HepG2 (cell line): ENCODE measurements around the gene TBC1D24. TPM values are rescaled to one million over a fixed set of nuclear protein-coding genes. Genes with fewer than 3 reads are reported as not detected.

Experiments used
- ATAC-seq: fragments of 200-7000 bp; cut with Tn5 transposase; 3 replicates; pipeline ENCODE4 v1.9.1; 2020; ENCODE audit warnings: mild to moderate bottlenecking, moderate library complexity
- BruUV-seq: library from RNA; stranded (reverse); fragments of 400-500 nt; replicated peaks from 2 replicates; lab custom pipeline; 2021; lab: Mats Ljungman, UMichigan
- CTCF ChIA-PET: fragments of 300-600 bp; formaldehyde crosslinking; extraction: SDS; loops from one replicate; lab custom pipeline; 2021; ENCODE audit warnings: low total read pairs, inconsistent platforms, low intra/inter-chr PET ratio; lab: Yijun Ruan, JAX
- POLR2A ChIA-PET: fragments of 350-600 bp; sonication (Branson Sonifier 250); formaldehyde crosslinking; loops from one replicate; lab custom pipeline; 2020; ENCODE audit warnings: antibody characterized with exemption, inconsistent platforms; lab: Yijun Ruan, JAX
- DNase-seq: peaks from one replicate; pipeline ENCODE4 v3.0.0-alpha.2; 2015; ENCODE audit warnings: low spot score
- FAIRE-seq: peaks from 3 replicates; lab custom pipeline; 2011; peaks lifted over from hg19 to GRCh38; lab: Jason Lieb, UNC
- H2AFZ ChIP-seq: one replicate; pipeline ENCODE4 v1.6.1; 2011; ENCODE audit warnings: low read length, inconsistent platforms
- H3K27ac ChIP-seq: fragments of 300-600 bp; 3 replicates; pipeline ENCODE4 v1.8.0; 2011; ENCODE audit warnings: mixed run types, mild to moderate bottlenecking, mixed read lengths, low read length, inconsistent platforms; ENCODE audit not compliant: insufficient read depth; ENCODE audit errors: extremely low read length
- H3K27me3 ChIP-seq, 2 experiments: fragments of 200-600 bp in 1 of 2; 2 replicates in 1 of 2; 3 replicates in 1 of 2; pipeline versions ENCODE4 v1.6.0 to v1.8.0; 2011; ENCODE audit warnings: low read length in 2 of 2, mild to moderate bottlenecking in 2 of 2, moderate library complexity in 2 of 2, inconsistent platforms in 1 of 2; ENCODE audit not compliant: insufficient read depth in 2 of 2, control insufficient read depth in 1 of 2
- H3K36me3 ChIP-seq, 2 experiments: fragments of 200-600 bp in 1 of 2; replicated peaks in 1 of 2; 2 replicates in 1 of 2; 3 replicates in 1 of 2; pipeline versions ENCODE4 v1.5.1 to v1.8.0; 2011; ENCODE audit warnings: low read length in 2 of 2, inconsistent platforms in 1 of 2; ENCODE audit not compliant: insufficient read depth in 2 of 2, control insufficient read depth in 1 of 2
- H3K4me1 ChIP-seq: 2 replicates; pipeline ENCODE4 v1.5.1; 2012; ENCODE audit warnings: low read length, inconsistent platforms; ENCODE audit not compliant: insufficient read depth
- H3K4me2 ChIP-seq: 2 replicates; pipeline ENCODE4 v1.6.0; 2011; ENCODE audit warnings: low read depth, low read length, inconsistent platforms
- H3K4me3 ChIP-seq, 3 experiments: fragments of 200-600 bp in 1 of 3; sonication (generic), shearing (Covaris generic) in 1 of 3; replicated peaks in 1 of 3; 2 replicates each; pipeline ENCODE4 v1.5.1; 2011 to 2016; ENCODE audit warnings: low read length in 3 of 3, inconsistent platforms in 2 of 3, low read depth in 2 of 3, mild to moderate bottlenecking in 2 of 3, control low read depth in 1 of 3, mixed read lengths in 1 of 3; ENCODE audit not compliant: insufficient read depth in 1 of 3
- H3K79me2 ChIP-seq: one replicate; pipeline ENCODE4 v1.6.1; 2011; ENCODE audit warnings: low read length, inconsistent platforms; ENCODE audit not compliant: insufficient read depth
- H3K9ac ChIP-seq: 2 replicates; pipeline ENCODE4 v1.6.0; 2011; ENCODE audit warnings: mild to moderate bottlenecking, low read depth, low read length, inconsistent platforms; ENCODE audit not compliant: insufficient read depth
- H3K9me3 ChIP-seq: 2 replicates; pipeline ENCODE4 v1.5.1; 2012; ENCODE audit warnings: mild to moderate bottlenecking, low read length
- H4K20me1 ChIP-seq: 2 replicates; pipeline ENCODE4 v1.6.0; 2011; ENCODE audit warnings: inconsistent platforms, mild to moderate bottlenecking, low read length, moderate library complexity; ENCODE audit not compliant: insufficient read depth
- FOSL1 ChIP-seq: sonication (generic); formaldehyde crosslinking; IDR thresholded peaks from 2 replicates; pipeline ENCODE4 v1.9.0; 2021; ENCODE audit warnings: missing genetic modification reagents, borderline replicate concordance
- HNF4G ChIP-seq, 2 experiments: sonication (generic) in 1 of 2; formaldehyde crosslinking in 1 of 2; IDR thresholded peaks; 2 replicates each; pipeline versions ENCODE4 v1.4.0 to v1.6.1; 2011 to 2020; ENCODE audit warnings: borderline replicate concordance in 2 of 2, low read depth in 2 of 2, mild to moderate bottlenecking in 2 of 2, low read length in 1 of 2, missing genetic modification reagents in 1 of 2, moderate library complexity in 1 of 2
- IKZF1 ChIP-seq: fragments of 450-650 bp; IDR thresholded peaks from 2 replicates; pipeline ENCODE4 v1.7.1; 2016
- MAZ ChIP-seq, 2 experiments: sonication (generic) in 1 of 2; formaldehyde crosslinking in 1 of 2; IDR thresholded peaks; 2 replicates each; pipeline versions ENCODE4 v1.5.0 to v1.6.1; 2012 to 2020; ENCODE audit warnings: low read depth in 2 of 2, mild to moderate bottlenecking in 2 of 2, borderline replicate concordance in 1 of 2, improper control_type of control experiment in 1 of 2, low read length in 1 of 2, missing genetic modification reagents in 1 of 2, moderate library complexity in 1 of 2
- MBNL3 ChIP-seq: fragments of 250-450 bp; sonication (Bioruptor Pico); conservative IDR thresholded peaks from 2 replicates; pipeline ENCODE4 v1.8.0; 2022; ENCODE audit warnings: mild to moderate bottlenecking, inconsistent platforms
- NR1H2 ChIP-seq: sonication (generic); formaldehyde crosslinking; IDR thresholded peaks from 2 replicates; pipeline ENCODE4 v1.8.1; 2022; ENCODE audit warnings: low read depth, missing genetic modification reagents, borderline replicate concordance
- PTBP1 ChIP-seq: fragments of 200-400 bp; formaldehyde crosslinking; IDR thresholded peaks from 2 replicates; pipeline ENCODE4 v1.6.1; 2018; ENCODE audit warnings: low read length, low read depth; ENCODE audit not compliant: poor library complexity, severe bottlenecking
- SP1 ChIP-seq, 2 experiments: fragments of 450-650 bp in 1 of 2; sonication (generic) in 1 of 2; formaldehyde crosslinking in 1 of 2; IDR thresholded peaks; 2 replicates each; pipeline versions ENCODE4 v1.4.0 to v1.6.1; 2016 to 2020; ENCODE audit warnings: missing genetic modification reagents in 1 of 2
- SRSF4 ChIP-seq: fragments of 200-400 bp; formaldehyde crosslinking; IDR thresholded peaks from one replicate; pipeline ENCODE4 v1.6.1; 2018; ENCODE audit warnings: mild to moderate bottlenecking, low read depth, low read length, moderate library complexity; ENCODE audit not compliant: poor library complexity, severe bottlenecking
- TEAD3 ChIP-seq: optimal IDR thresholded peaks from 2 replicates; pipeline ENCODE3; 2016; ENCODE audit warnings: borderline replicate concordance
- ZBTB49 ChIP-seq: sonication (generic); formaldehyde crosslinking; IDR thresholded peaks from 2 replicates; pipeline ENCODE4 v1.4.0; 2020; ENCODE audit warnings: missing genetic modification reagents, borderline replicate concordance
- ZNF329 ChIP-seq: sonication (generic); formaldehyde crosslinking; IDR thresholded peaks from 2 replicates; pipeline ENCODE4 v1.9.0; 2021; ENCODE audit warnings: low read depth, mild to moderate bottlenecking, missing genetic modification reagents
- ZNF562 ChIP-seq: sonication (generic); formaldehyde crosslinking; IDR thresholded peaks from 2 replicates; pipeline ENCODE4 v1.8.0; 2022; ENCODE audit warnings: missing genetic modification reagents, borderline replicate concordance
- ZSCAN20 ChIP-seq: sonication (generic); formaldehyde crosslinking; IDR thresholded peaks from 2 replicates; pipeline ENCODE4 v1.4.0; 2020; ENCODE audit warnings: missing genetic modification reagents, mild to moderate bottlenecking, borderline replicate concordance
- WGBS: methylation state at CpG from one replicate; pipeline ENCODE4 v1.1.6; 2017; ENCODE audit warnings: low lambda C conversion rate; 5-methylcytosine and 5-hydroxymethylcytosine counted together
- in situ Hi-C: cut with HindIII; loops from 2 replicates; pipeline ENCODE4 v1.10.0; 2017; ENCODE audit warnings: low pct_unique_long_range_greater_than_20kb; ENCODE audit not compliant: extremely low pct_ligation_motif_present
- intact Hi-C: fragments of 100-400 bp; cut with micrococcal nuclease; formaldehyde crosslinking; loops from one replicate; pipeline ENCODE4 v1.10.0; 2022; ENCODE audit not compliant: unreplicated experiment
- polyA plus RNA-seq, 8 experiments: library from polyadenylated mRNA; depleted of rRNA in 3 of 8; stranded (reverse) in 7 of 8; unstranded in 1 of 8; fragments of >200 nt; fragmentation: Illumina TruSeq in 4 of 8; extraction: Trizol in 4 of 8; gene quantifications; 2 replicates each; pipeline versions ENCODE4 v1.2.1 to v1.2.3, GENCODE V29; 2011 to 2016; ENCODE audit warnings: low read depth in 4 of 8, missing spikeins in 1 of 8, mixed read lengths in 1 of 8; ENCODE audit not compliant: insufficient read depth in 1 of 8
- total RNA-seq, 5 experiments: library from RNA; depleted of rRNA; stranded (reverse); fragments of >200 nt; fragmentation: Illumina TruSeq; extraction: Trizol; gene quantifications; 2 replicates each; pipeline ENCODE4 v1.2.3, GENCODE V29; 2016; ENCODE audit warnings: low read depth in 1 of 5
- TF ChIP-seq, protein P1 (sequence below): sonication (generic); formaldehyde crosslinking; IDR thresholded peaks from 2 replicates; pipeline ENCODE4 v1.4.0; 2020; ENCODE audit warnings: missing genetic modification reagents

The TBC1D24 gene
- total and polyA plus RNA-seq, 2 of the 13 experiments (the other 11 are each of a cell fraction or from before 2014, with no cell fraction given): 7.7 to 13.7 TPM

- WGBS: 94% methylated on average over 7 of the region's 15 CpGs
- TF ChIP-seq, protein P1, sequence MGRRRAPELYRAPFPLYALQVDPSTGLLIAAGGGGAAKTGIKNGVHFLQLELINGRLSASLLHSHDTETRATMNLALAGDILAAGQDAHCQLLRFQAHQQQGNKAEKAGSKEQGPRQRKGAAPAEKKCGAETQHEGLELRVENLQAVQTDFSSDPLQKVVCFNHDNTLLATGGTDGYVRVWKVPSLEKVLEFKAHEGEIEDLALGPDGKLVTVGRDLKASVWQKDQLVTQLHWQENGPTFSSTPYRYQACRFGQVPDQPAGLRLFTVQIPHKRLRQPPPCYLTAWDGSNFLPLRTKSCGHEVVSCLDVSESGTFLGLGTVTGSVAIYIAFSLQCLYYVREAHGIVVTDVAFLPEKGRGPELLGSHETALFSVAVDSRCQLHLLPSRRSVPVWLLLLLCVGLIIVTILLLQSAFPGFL (CRISPR knock-in tag): no peak
- no peak for TF ChIP-seq IKZF1
- TF ChIP-seq NR1H2: no peak
- TF ChIP-seq TEAD3: no peak
- TF ChIP-seq MAZ (IDR thresholded peaks at IDR 0.05; ENCODE audit: borderline replicate concordance, low read depth, low read length): no peak
- TF ChIP-seq MAZ (CRISPR knock-in tag; IDR thresholded peaks at IDR 0.05; ENCODE audit: low read depth): no peak
- no peak for TF ChIP-seq FOSL1 (CRISPR knock-in tag)
- no peak for TF ChIP-seq ZSCAN20 (CRISPR knock-in tag)
- TF ChIP-seq SP1 (IDR thresholded peaks at IDR 0.05): no peak
- no peak for TF ChIP-seq SP1 (CRISPR knock-in tag; IDR thresholded peaks at IDR 0.05)
- no peak for TF ChIP-seq ZBTB49 (CRISPR knock-in tag)
- no peak for TF ChIP-seq ZNF562
- TF ChIP-seq HNF4G (IDR thresholded peaks at IDR 0.05; ENCODE audit: borderline replicate concordance, low read depth, low read length): no peak
- no peak for TF ChIP-seq HNF4G (CRISPR knock-in tag; IDR thresholded peaks at IDR 0.05; ENCODE audit: borderline replicate concordance, low read depth)
- no peak for TF ChIP-seq ZNF329 (CRISPR knock-in tag)
- no peak for TF ChIP-seq MBNL3
- no peak for TF ChIP-seq SRSF4
- no peak for TF ChIP-seq PTBP1
- FAIRE-seq: no peak
- Histone ChIP-seq H4K20me1 (no peaks in the 10 kb centered on the region), H3K79me2 (no peaks in the 10 kb centered on the region), H3K4me3 (no peak overlapping the region), H3K9me3 (no peaks in the 10 kb centered on the region), H3K27ac (no peak overlapping the region), H3K4me2 (no peak overlapping the region), H3K27me3 (no peaks in the 10 kb centered on the region), H2AFZ (no peak overlapping the region), H3K9ac (no peak overlapping the region), H3K36me3 (peaks cover 14 to 29% of the 10 kb centered on the region in 2 experiments; a peak in 4 of 5 replicates), H3K4me1 (peaks cover 22% of the 10 kb centered on the region)
- intact Hi-C loops (no loop called here), in situ Hi-C loops (no loop called here)
- no peak for ATAC-seq
- POLR2A ChIA-PET: no interaction called here
- no TSS peak for BruUV-seq
- CTCF ChIA-PET: no interaction called here
- DNase-seq: no peak
Measured at GRCh38 chr16:2498531-2499253, 23.8 kb downstream of the TBC1D24 start.
